Measurements from ENCODE around the gene GSN.

DNA sequence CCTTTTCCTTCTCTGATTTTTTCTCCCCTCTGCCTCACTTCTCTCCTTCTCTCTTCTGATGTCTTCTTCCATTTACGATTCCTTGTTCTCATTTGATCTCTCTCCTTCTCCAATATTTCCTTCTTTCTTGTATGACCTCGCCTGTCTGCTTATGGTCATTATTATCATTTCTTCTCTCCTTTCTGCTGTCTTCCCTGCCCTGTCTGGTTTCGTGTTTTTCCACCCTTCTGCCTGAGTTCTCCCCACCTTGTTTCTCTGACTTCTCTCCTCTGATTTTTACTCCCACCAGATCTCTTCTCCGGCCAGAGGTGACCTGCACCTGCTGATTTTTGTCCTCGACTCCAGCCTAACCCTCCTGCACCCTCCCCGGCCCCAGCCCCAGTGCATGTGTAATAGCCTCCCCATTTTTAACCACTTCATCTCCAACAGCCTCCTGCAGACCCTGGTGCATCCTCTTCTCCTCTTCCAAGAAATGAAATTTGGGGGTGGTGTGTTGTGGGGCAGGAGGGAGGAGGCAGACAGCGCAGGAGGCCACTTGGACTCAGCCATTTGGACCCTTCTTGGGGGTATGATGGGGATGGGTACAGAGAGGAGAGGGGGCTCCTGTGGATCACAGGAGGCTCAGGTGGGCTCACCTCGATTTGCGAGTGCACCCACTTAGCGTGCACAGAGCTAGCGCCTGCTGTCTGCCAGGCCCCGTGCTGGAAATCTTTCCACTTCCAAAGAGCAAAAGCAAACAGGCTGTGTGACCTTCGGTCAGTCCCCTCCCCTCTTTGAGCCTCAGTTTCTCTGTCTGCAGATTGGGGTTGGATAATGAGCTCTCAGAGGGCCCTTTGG lies 32.5 kb downstream of the GSN start:
- TF ChIP-seq CTCF (IDR thresholded peaks at IDR 0.05; ENCODE audit: low read length), result no peak
- no peak for TF ChIP-seq EZH2 (IDR thresholded peaks at IDR 0.05; ENCODE audit: borderline replicate concordance, low read length)

Data from OCI-LY1 (cell line).